Panc1 (cell line): Measurements from ENCODE around the gene NRCAM. TPM values are rescaled to one million over a fixed set of nuclear protein-coding genes. Genes with fewer than 3 reads are reported as not detected.
A peak's percentile ranks its signal among the peaks of the same experiment; 100 is the strongest.

Experiments used
- ATAC-seq: fragments of 200-7000 bp; cut with Tn5 transposase; 2 replicates; pipeline ENCODE4 v1.9.1; 2020; ENCODE audit warnings: mild to moderate bottlenecking, moderate library complexity
- BruUV-seq: library from RNA; stranded (reverse); fragments of 400-500 nt; replicated peaks from 2 replicates; lab custom pipeline; 2021; lab: Mats Ljungman, UMichigan
- CTCF ChIA-PET: fragments of 300-600 bp; sonication (Branson Sonifier 250); formaldehyde crosslinking; loops from one replicate; lab custom pipeline; 2022; ENCODE audit warnings: antibody characterized with exemption; lab: Charles Lee
- POLR2A ChIA-PET: fragments of 300-600 bp; sonication (Branson Sonifier 250); formaldehyde crosslinking; loops from one replicate; lab custom pipeline; 2022; ENCODE audit warnings: antibody characterized with exemption; lab: Charles Lee
- DNase-seq: peaks from one replicate; pipeline ENCODE4 v3.0.0-alpha.2; 2010; ENCODE audit warnings: low read depth, low spot score
- H3K27ac ChIP-seq: 2 replicates; pipeline ENCODE4 v1.5.1; 2011; ENCODE audit warnings: mild to moderate bottlenecking, low read length, inconsistent platforms
- H3K27me3 ChIP-seq: fragments of 200-500 bp; sonication (Bioruptor generic); 2 replicates; pipeline ENCODE4 v1.6.0; 2014; ENCODE audit warnings: low read length, inconsistent platforms; ENCODE audit not compliant: control insufficient read depth, insufficient read depth
- H3K36me3 ChIP-seq: fragments of 200-500 bp; sonication (Bioruptor generic); 2 replicates; pipeline ENCODE4 v1.5.1; 2014; ENCODE audit warnings: inconsistent platforms, mild to moderate bottlenecking, low read length, moderate library complexity; ENCODE audit not compliant: control insufficient read depth, insufficient read depth
- H3K4me1 ChIP-seq: 2 replicates; pipeline ENCODE4 v1.5.1; 2011; ENCODE audit warnings: inconsistent platforms, mild to moderate bottlenecking, low read length, moderate library complexity; ENCODE audit not compliant: control insufficient read depth, insufficient read depth
- H3K4me3 ChIP-seq, 2 experiments: 2 replicates each; pipeline ENCODE4 v1.5.1; 2011 to 2012; ENCODE audit warnings: low read depth in 2 of 2, low read length in 2 of 2, mild to moderate bottlenecking in 2 of 2, inconsistent platforms in 1 of 2, moderate library complexity in 1 of 2
- H3K9me3 ChIP-seq: fragments of 200-500 bp; sonication (Bioruptor generic); 2 replicates; pipeline ENCODE4 v1.5.1; 2014; ENCODE audit warnings: low read depth, mild to moderate bottlenecking, inconsistent platforms, low read length, moderate library complexity; ENCODE audit not compliant: control insufficient read depth, insufficient read depth
- POLR2AphosphoS5 ChIP-seq: IDR thresholded peaks from 2 replicates; pipeline ENCODE4 v1.6.1; 2012; ENCODE audit warnings: mild to moderate bottlenecking, low read depth, low read length, moderate library complexity
- SIN3A ChIP-seq: IDR thresholded peaks from 2 replicates; pipeline ENCODE4 v1.6.1; 2012; ENCODE audit warnings: low read depth, mild to moderate bottlenecking, low read length, moderate library complexity, borderline replicate concordance; ENCODE audit not compliant: insufficient read depth
- TCF7L2 ChIP-seq: IDR thresholded peaks from 2 replicates; pipeline ENCODE4 v1.6.1; 2011; ENCODE audit warnings: mild to moderate bottlenecking, low read depth, low read length, inconsistent platforms
- in situ Hi-C: cut with HindIII; loops from 2 replicates; pipeline ENCODE4 v1.10.0; 2016; ENCODE audit warnings: low sequenced_read_pairs, low pct_unique_long_range_greater_than_20kb
- intact Hi-C: fragments of 100-400 bp; cut with micrococcal nuclease; formaldehyde crosslinking; loops from one replicate; pipeline ENCODE4 v1.10.0; 2022; ENCODE audit not compliant: unreplicated experiment
- total RNA-seq: library from RNA; stranded (reverse); gene quantifications from one replicate; pipeline ENCODE4 v1.2.1, GENCODE V29; 2021; ENCODE audit not compliant: unreplicated experiment
- TF ChIP-seq, protein P1 (sequence below), 2 experiments: IDR thresholded peaks; 2 replicates each; pipeline ENCODE4 v1.6.1; 2011 to 2012; ENCODE audit warnings: low read depth in 2 of 2, control low read depth in 1 of 2, low read length in 1 of 2, mild to moderate bottlenecking in 1 of 2, moderate library complexity in 1 of 2; ENCODE audit not compliant: insufficient read depth in 1 of 2
- TF ChIP-seq, protein P2 (sequence below): fragments of 450-650 bp; IDR thresholded peaks from 2 replicates; pipeline ENCODE4 v1.5.1; 2017; ENCODE audit warnings: mild to moderate bottlenecking

NRCAM gene
- total RNA-seq, 1 experiment from 2014 or later, result 0.21 TPM

- ChIA-PET POLR2A (interaction anchor here (0.6 kb wide), 1 partner anchor 140 kb away, joined by 9 read pairs; no protein-coding TSS in a partner anchor), CTCF (no interaction called here)
- Histone ChIP-seq H3K27me3 (no peaks in the 10 kb centered on the region), H3K36me3 (no peaks in the 10 kb centered on the region), H3K4me1 (peaks cover 4% of the 10 kb centered on the region; the same call in 1 of the 2 replicates), H3K9me3 (no peaks in the 10 kb centered on the region), H3K27ac (peak overlapping the region; percentile 45; the same call in 1 of the 2 replicates), H3K4me3 (no peak overlapping the region)
- DNase-seq (no peak), ATAC-seq (no peak)
- in situ Hi-C loops (no loop called here), intact Hi-C loops (loop anchor here (10.0 kb wide), 1 partner anchor 209 kb away; no protein-coding TSS in a partner anchor)
- TF ChIP-seq SIN3A, result no peak
- TF ChIP-seq, protein P1, sequence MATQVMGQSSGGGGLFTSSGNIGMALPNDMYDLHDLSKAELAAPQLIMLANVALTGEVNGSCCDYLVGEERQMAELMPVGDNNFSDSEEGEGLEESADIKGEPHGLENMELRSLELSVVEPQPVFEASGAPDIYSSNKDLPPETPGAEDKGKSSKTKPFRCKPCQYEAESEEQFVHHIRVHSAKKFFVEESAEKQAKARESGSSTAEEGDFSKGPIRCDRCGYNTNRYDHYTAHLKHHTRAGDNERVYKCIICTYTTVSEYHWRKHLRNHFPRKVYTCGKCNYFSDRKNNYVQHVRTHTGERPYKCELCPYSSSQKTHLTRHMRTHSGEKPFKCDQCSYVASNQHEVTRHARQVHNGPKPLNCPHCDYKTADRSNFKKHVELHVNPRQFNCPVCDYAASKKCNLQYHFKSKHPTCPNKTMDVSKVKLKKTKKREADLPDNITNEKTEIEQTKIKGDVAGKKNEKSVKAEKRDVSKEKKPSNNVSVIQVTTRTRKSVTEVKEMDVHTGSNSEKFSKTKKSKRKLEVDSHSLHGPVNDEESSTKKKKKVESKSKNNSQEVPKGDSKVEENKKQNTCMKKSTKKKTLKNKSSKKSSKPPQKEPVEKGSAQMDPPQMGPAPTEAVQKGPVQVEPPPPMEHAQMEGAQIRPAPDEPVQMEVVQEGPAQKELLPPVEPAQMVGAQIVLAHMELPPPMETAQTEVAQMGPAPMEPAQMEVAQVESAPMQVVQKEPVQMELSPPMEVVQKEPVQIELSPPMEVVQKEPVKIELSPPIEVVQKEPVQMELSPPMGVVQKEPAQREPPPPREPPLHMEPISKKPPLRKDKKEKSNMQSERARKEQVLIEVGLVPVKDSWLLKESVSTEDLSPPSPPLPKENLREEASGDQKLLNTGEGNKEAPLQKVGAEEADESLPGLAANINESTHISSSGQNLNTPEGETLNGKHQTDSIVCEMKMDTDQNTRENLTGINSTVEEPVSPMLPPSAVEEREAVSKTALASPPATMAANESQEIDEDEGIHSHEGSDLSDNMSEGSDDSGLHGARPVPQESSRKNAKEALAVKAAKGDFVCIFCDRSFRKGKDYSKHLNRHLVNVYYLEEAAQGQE (IDR thresholded peaks at IDR 0.05; ENCODE audit: insufficient read depth in 1 of 2, low read depth in 2 of 2, low read length in 1 of 2), result no peak
- no TSS peak for BruUV-seq
Measured at GRCh38 chr7:108143658-108144420, 312.4 kb downstream of the NRCAM start.

- H3K9me3 ChIP-seq, result no peaks in the 10 kb centered on the region
- no TSS peak for BruUV-seq
- in situ Hi-C loops (no loop called here), intact Hi-C loops (loop anchor here (10.0 kb wide), 1 partner anchor 208 kb away; no protein-coding TSS in a partner anchor)
- ATAC-seq (no peak), DNase-seq (no peak)
- no peaks in the 10 kb centered on the region for H3K36me3 ChIP-seq
- TF ChIP-seq SIN3A (no peak), POLR2AphosphoS5 (no peak), TCF7L2 (no peak)
- TF ChIP-seq, protein P2, sequence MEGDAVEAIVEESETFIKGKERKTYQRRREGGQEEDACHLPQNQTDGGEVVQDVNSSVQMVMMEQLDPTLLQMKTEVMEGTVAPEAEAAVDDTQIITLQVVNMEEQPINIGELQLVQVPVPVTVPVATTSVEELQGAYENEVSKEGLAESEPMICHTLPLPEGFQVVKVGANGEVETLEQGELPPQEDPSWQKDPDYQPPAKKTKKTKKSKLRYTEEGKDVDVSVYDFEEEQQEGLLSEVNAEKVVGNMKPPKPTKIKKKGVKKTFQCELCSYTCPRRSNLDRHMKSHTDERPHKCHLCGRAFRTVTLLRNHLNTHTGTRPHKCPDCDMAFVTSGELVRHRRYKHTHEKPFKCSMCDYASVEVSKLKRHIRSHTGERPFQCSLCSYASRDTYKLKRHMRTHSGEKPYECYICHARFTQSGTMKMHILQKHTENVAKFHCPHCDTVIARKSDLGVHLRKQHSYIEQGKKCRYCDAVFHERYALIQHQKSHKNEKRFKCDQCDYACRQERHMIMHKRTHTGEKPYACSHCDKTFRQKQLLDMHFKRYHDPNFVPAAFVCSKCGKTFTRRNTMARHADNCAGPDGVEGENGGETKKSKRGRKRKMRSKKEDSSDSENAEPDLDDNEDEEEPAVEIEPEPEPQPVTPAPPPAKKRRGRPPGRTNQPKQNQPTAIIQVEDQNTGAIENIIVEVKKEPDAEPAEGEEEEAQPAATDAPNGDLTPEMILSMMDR, result no peak
- TF ChIP-seq, protein P1 (IDR thresholded peaks at IDR 0.05; ENCODE audit: insufficient read depth in 1 of 2, low read depth in 2 of 2, low read length in 1 of 2), result no peak
- no peaks in the 10 kb centered on the region for H3K27me3 ChIP-seq
- ChIA-PET CTCF (no interaction called here), POLR2A (interaction anchor here (0.6 kb wide), 1 partner anchor 139 kb away, joined by 9 read pairs; no protein-coding TSS in a partner anchor)
- H3K4me3 ChIP-seq, result no peak overlapping the region
- peaks cover 4% of the 10 kb centered on the region; the same call in 1 of the 2 replicates for H3K4me1 ChIP-seq
- no peak overlapping the region; the same call in 1 of the 2 replicates for H3K27ac ChIP-seq
Measured at GRCh38 chr7:108142675-108143259, 313.5 kb downstream of the NRCAM start.
